HepG2 (cell line): ENCODE data around the gene USP7. TPM values are rescaled to one million over a fixed set of nuclear protein-coding genes. Genes with fewer than 3 reads are reported as not detected.
A peak's percentile ranks its signal among the peaks of the same experiment; 100 is the strongest.

ENCODE experiments used
- ATF1 ChIP-seq: IDR thresholded peaks from 2 replicates; pipeline ENCODE4 v1.6.1; 2016; ENCODE audit warnings: mild to moderate bottlenecking, control low read depth
- DNMT1 ChIP-seq: sonication (generic); formaldehyde crosslinking; IDR thresholded peaks from 2 replicates; pipeline ENCODE4 v1.5.1; 2020; ENCODE audit warnings: mild to moderate bottlenecking, missing genetic modification reagents
- JUNB ChIP-seq: sonication (generic); formaldehyde crosslinking; IDR thresholded peaks from 2 replicates; pipeline ENCODE4 v1.8.0; 2022; ENCODE audit warnings: missing genetic modification reagents, mild to moderate bottlenecking, borderline replicate concordance
- NFRKB ChIP-seq: fragments of 450-650 bp; IDR thresholded peaks from 2 replicates; pipeline ENCODE4 v1.6.1; 2017
- NR2F2 ChIP-seq: IDR thresholded peaks from 2 replicates; pipeline ENCODE4 v1.6.1; 2012; ENCODE audit warnings: low read depth, inconsistent platforms, borderline replicate concordance
- PAXIP1 ChIP-seq: sonication (generic); formaldehyde crosslinking; conservative IDR thresholded peaks from 2 replicates; pipeline ENCODE4 v1.4.0; 2020; ENCODE audit warnings: mild to moderate bottlenecking, missing genetic modification reagents, moderate library complexity
- PBX2 ChIP-seq: IDR thresholded peaks from 2 replicates; pipeline ENCODE4 v1.6.1; 2016; ENCODE audit warnings: control low read depth
- RORA ChIP-seq: sonication (generic); formaldehyde crosslinking; IDR thresholded peaks from 2 replicates; pipeline ENCODE4 v1.5.0; 2020; ENCODE audit warnings: mild to moderate bottlenecking, missing genetic modification reagents, moderate library complexity
- RXRA ChIP-seq: sonication (generic); formaldehyde crosslinking; IDR thresholded peaks from 2 replicates; pipeline ENCODE4 v1.5.1; 2020; ENCODE audit warnings: missing genetic modification reagents
- STAG1 ChIP-seq: sonication (generic); formaldehyde crosslinking; IDR thresholded peaks from 2 replicates; pipeline ENCODE4 v1.4.0; 2020; ENCODE audit warnings: missing genetic modification reagents
- ZBTB3 ChIP-seq: sonication (generic); formaldehyde crosslinking; IDR thresholded peaks from 2 replicates; pipeline ENCODE4 v1.4.0; 2020; ENCODE audit warnings: low read depth, mild to moderate bottlenecking, moderate library complexity, missing genetic modification reagents, borderline replicate concordance
- ZFP41 ChIP-seq: sonication (generic); formaldehyde crosslinking; IDR thresholded peaks from 2 replicates; pipeline ENCODE4 v1.4.0; 2020; ENCODE audit warnings: mild to moderate bottlenecking, missing genetic modification reagents, borderline replicate concordance
- ZHX2 ChIP-seq, 2 experiments: sonication (generic) in 1 of 2; formaldehyde crosslinking in 1 of 2; IDR thresholded peaks; 2 replicates each; pipeline versions ENCODE4 v1.6.1 to v1.9.0; 2014 to 2022; ENCODE audit warnings: antibody characterized with exemption in 1 of 2, borderline replicate concordance in 1 of 2, inconsistent platforms in 1 of 2, low read depth in 1 of 2, missing genetic modification reagents in 1 of 2
- ZNF335 ChIP-seq: sonication (generic); formaldehyde crosslinking; IDR thresholded peaks from 2 replicates; pipeline ENCODE4 v1.4.0; 2020; ENCODE audit warnings: missing genetic modification reagents
- ZNF766 ChIP-seq: sonication (generic); formaldehyde crosslinking; IDR thresholded peaks from 2 replicates; pipeline ENCODE4 v1.5.0; 2020; ENCODE audit warnings: missing genetic modification reagents, borderline replicate concordance
- ZNF768 ChIP-seq: sonication (generic); formaldehyde crosslinking; IDR thresholded peaks from 2 replicates; pipeline ENCODE4 v1.4.0; 2020; ENCODE audit warnings: missing genetic modification reagents
- ZNF776 ChIP-seq: sonication (generic); formaldehyde crosslinking; IDR thresholded peaks from 2 replicates; pipeline ENCODE4 v1.4.0; 2020; ENCODE audit warnings: mild to moderate bottlenecking, missing genetic modification reagents
- polyA plus RNA-seq, 8 experiments: library from polyadenylated mRNA; depleted of rRNA in 3 of 8; stranded (reverse) in 7 of 8; unstranded in 1 of 8; fragments of >200 nt; fragmentation: Illumina TruSeq in 4 of 8; extraction: Trizol in 4 of 8; gene quantifications; 2 replicates each; pipeline versions ENCODE4 v1.2.1 to v1.2.3, GENCODE V29; 2011 to 2016; ENCODE audit warnings: low read depth in 4 of 8, missing spikeins in 1 of 8, mixed read lengths in 1 of 8; ENCODE audit not compliant: insufficient read depth in 1 of 8
- total RNA-seq, 5 experiments: library from RNA; depleted of rRNA; stranded (reverse); fragments of >200 nt; fragmentation: Illumina TruSeq; extraction: Trizol; gene quantifications; 2 replicates each; pipeline ENCODE4 v1.2.3, GENCODE V29; 2016; ENCODE audit warnings: low read depth in 1 of 5
- TF ChIP-seq, protein P1 (sequence below): sonication (generic); formaldehyde crosslinking; IDR thresholded peaks from 2 replicates; pipeline ENCODE4 v1.8.0; 2022; ENCODE audit warnings: low read depth, missing genetic modification reagents

USP7 gene
- total and polyA plus RNA-seq, 2 of the 13 experiments (the other 11 are each of a cell fraction or from before 2014, with no cell fraction given), result 52.5 to 173 TPM

- TF ChIP-seq ZHX2 (IDR thresholded peaks at IDR 0.05; ENCODE audit: low read depth) (no peak), ZHX2 (CRISPR knock-in tag; IDR thresholded peaks at IDR 0.05; ENCODE audit: borderline replicate concordance) (no peak), RXRA (CRISPR knock-in tag) (no peak; the same call in 1 of the 2 replicates), NFRKB (no peak), PAXIP1 (CRISPR knock-in tag) (no peak), ZNF766 (CRISPR knock-in tag) (no peak), ZNF768 (CRISPR knock-in tag) (peak; percentile 50; the same call in 1 of the 2 replicates), NR2F2 (no peak), ZNF335 (CRISPR knock-in tag) (no peak), ZNF776 (no peak), STAG1 (CRISPR knock-in tag) (peak; percentile 8; the same call in 1 of the 2 replicates), RORA (CRISPR knock-in tag) (no peak), JUNB (CRISPR knock-in tag) (no peak), ATF1 (CRISPR knock-in tag) (no peak), ZFP41 (no peak), DNMT1 (no peak), PBX2 (no peak), ZBTB3 (no peak)
- TF ChIP-seq, protein P1, sequence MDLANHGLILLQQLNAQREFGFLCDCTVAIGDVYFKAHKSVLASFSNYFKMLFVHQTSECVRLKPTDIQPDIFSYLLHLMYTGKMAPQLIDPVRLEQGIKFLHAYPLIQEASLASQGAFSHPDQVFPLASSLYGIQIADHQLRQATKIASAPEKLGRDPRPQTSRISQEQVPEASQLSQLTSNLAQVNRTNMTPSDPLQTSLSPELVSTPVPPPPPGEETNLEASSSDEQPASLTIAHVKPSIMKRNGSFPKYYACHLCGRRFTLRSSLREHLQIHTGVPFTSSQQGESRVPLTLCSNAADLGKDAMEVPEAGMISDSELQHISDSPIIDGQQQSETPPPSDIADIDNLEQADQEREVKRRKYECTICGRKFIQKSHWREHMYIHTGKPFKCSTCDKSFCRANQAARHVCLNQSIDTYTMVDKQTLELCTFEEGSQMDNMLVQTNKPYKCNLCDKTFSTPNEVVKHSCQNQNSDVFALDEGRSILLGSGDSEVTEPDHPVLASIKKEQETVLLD (CRISPR knock-in tag), result no peak
Observed at GRCh38 chr16:8867216-8867931, 96.3 kb downstream of the USP7 start (continued).
